ENCODE data around the gene ACOXL.

ACOXL gene

GRCh38 chr2:111118481-111118980 is 386.2 kb downstream of the ACOXL start:
- TF ChIP-seq CTCF (IDR thresholded peaks at IDR 0.05; ENCODE audit: low read length) (no peak), EZH2 (IDR thresholded peaks at IDR 0.05; ENCODE audit: borderline replicate concordance, low read length) (no peak)
- peaks cover 50% of the 10 kb centered on the region for H3K4me1 ChIP-seq (ENCODE audit: insufficient read depth, low read length, severe bottlenecking)
- H2AFZ ChIP-seq (ENCODE audit: low read length), result no peak overlapping the region
- H3K79me2 ChIP-seq (ENCODE audit: insufficient read depth, low read length), result peaks cover 26% of the 10 kb centered on the region
- peak overlapping the region; percentile 88 for H3K4me2 ChIP-seq (ENCODE audit: low read length)
- H3K9me3 ChIP-seq (ENCODE audit: low read length), result no peaks in the 10 kb centered on the region
- H3F3A ChIP-seq (ENCODE audit: insufficient read depth, low read length), result peaks cover 8% of the 10 kb centered on the region; the same call in 1 of the 2 replicates
- peak overlapping the region; percentile 89 for H3K4me3 ChIP-seq (ENCODE audit: low read depth, low read length, poor library complexity, severe bottlenecking)
- H4K20me1 ChIP-seq (ENCODE audit: insufficient read depth, low read length), result no peaks in the 10 kb centered on the region
- no peaks in the 10 kb centered on the region for H3K9me2 ChIP-seq (ENCODE audit: low read depth, low read length)
- H3K27me3 ChIP-seq (ENCODE audit: insufficient read depth, low read length), result no peaks in the 10 kb centered on the region
- H3K36me3 ChIP-seq (ENCODE audit: insufficient read depth, low read length), result peaks cover 25% of the 10 kb centered on the region
- H3K27ac ChIP-seq (ENCODE audit: low read depth, low read length, poor library complexity, severe bottlenecking), result peak overlapping the region; percentile 89
- H3K9ac ChIP-seq (ENCODE audit: low read length), result peak overlapping the region; percentile 95

DNA sequence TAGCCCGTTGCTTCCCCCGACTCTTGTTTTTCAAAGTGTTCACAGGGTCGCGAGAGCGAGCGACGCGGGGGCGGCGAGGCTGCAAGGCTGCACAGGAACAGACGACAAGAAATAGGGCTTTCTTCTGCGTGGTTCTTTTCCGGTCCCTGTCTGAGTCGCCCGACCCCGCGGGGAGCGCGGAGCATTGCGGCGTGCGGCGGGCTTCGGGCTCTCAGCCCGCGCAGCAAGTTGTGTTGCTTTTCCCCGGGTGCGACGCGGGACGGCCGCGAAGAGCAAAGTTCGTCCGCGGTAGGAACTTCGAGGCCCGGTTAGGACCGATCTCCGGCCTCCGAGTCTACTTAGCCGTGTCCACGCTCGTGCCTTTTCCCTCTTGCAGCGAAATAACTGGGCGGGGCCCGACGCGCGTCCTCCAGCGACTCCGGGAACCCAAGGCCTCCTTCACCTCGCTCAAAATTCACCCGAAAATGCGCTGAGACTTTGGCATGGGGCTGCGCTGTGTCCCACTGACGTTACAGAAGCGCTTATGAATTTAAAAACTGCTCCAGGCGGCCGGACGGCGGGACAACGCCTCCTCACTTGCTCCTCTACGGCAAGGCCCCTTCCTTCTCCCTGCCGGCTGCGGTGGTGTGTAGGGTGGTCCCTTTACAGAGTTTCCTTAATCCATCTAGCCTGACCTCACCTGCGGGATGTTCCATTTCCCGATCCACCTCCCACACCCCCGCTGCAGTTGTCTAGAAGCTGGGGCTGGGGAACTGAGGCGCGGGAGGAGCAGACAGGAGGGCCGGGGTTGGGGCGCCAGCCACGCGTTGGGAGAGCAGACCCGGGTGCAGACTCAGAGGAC is 386.8 kb downstream of the ACOXL start:
- Histone ChIP-seq H3K27me3 (ENCODE audit: insufficient read depth, low read length) (no peaks in the 10 kb centered on the region), H3K9me3 (ENCODE audit: low read length) (no peaks in the 10 kb centered on the region), H3F3A (ENCODE audit: insufficient read depth, low read length) (peaks cover 8% of the 10 kb centered on the region; the same call in 1 of the 2 replicates), H3K9ac (ENCODE audit: low read length) (peak overlapping the region; percentile 95), H3K4me2 (ENCODE audit: low read length) (peak overlapping the region; percentile 88), H4K20me1 (ENCODE audit: insufficient read depth, low read length) (no peaks in the 10 kb centered on the region), H3K79me2 (ENCODE audit: insufficient read depth, low read length) (peaks cover 32% of the 10 kb centered on the region), H3K4me3 (ENCODE audit: low read depth, low read length, poor library complexity, severe bottlenecking) (peak overlapping the region; percentile 89), H3K9me2 (ENCODE audit: low read depth, low read length) (no peaks in the 10 kb centered on the region), H3K27ac (ENCODE audit: low read depth, low read length, poor library complexity, severe bottlenecking) (peak overlapping the region; percentile 89), H3K36me3 (ENCODE audit: insufficient read depth, low read length) (peaks cover 32% of the 10 kb centered on the region), H3K4me1 (ENCODE audit: insufficient read depth, low read length, severe bottlenecking) (peaks cover 57% of the 10 kb centered on the region), H2AFZ (ENCODE audit: low read length) (no peak overlapping the region)
- no peak for TF ChIP-seq CTCF (IDR thresholded peaks at IDR 0.05; ENCODE audit: low read length)
- TF ChIP-seq EZH2 (IDR thresholded peaks at IDR 0.05; ENCODE audit: borderline replicate concordance, low read length), result no peak

DNA sequence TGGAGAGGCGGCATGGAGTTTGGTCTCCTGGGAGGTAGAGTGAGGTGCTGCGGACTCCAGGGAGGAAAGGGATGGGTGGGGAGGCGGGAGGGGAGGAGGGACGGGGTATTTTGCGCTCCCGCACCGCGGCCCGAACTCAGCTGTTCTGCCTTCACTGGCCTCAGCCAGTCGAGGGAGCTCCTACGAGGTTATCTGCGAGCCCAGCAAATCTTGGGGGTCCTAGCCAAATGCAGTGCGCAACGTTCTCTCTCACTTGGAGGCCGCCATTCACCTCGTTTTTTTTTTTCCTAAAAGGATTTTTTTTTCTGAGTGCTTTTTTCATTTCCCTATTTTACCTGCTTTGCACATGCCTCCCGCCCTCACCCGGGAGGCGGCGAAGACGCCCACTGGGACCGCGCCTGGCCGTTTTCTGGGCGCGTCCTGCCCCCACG is 387.5 kb downstream of the ACOXL start:
- Histone ChIP-seq H3K27ac (ENCODE audit: low read depth, low read length, poor library complexity, severe bottlenecking) (peak overlapping the region; percentile 89), H2AFZ (ENCODE audit: low read length) (no peak overlapping the region), H3K9ac (ENCODE audit: low read length) (peak overlapping the region; percentile 95)

More for the DNA sequence above, 387.5 kb downstream of the ACOXL start:
- no peaks in the 10 kb centered on the region for H4K20me1 ChIP-seq (ENCODE audit: insufficient read depth, low read length)
- peaks cover 38% of the 10 kb centered on the region for H3K36me3 ChIP-seq (ENCODE audit: insufficient read depth, low read length)
- peak overlapping the region; percentile 89 for H3K4me3 ChIP-seq (ENCODE audit: low read depth, low read length, poor library complexity, severe bottlenecking)
- no peaks in the 10 kb centered on the region for H3K9me3 ChIP-seq (ENCODE audit: low read length)
- H3K9me2 ChIP-seq (ENCODE audit: low read depth, low read length), result no peaks in the 10 kb centered on the region
- no peak for TF ChIP-seq CTCF (IDR thresholded peaks at IDR 0.05; ENCODE audit: low read length)
- no peak for TF ChIP-seq EZH2 (IDR thresholded peaks at IDR 0.05; ENCODE audit: borderline replicate concordance, low read length)
- H3K4me1 ChIP-seq (ENCODE audit: insufficient read depth, low read length, severe bottlenecking), result peaks cover 64% of the 10 kb centered on the region
- H3K27me3 ChIP-seq (ENCODE audit: insufficient read depth, low read length), result no peaks in the 10 kb centered on the region
- peaks cover 39% of the 10 kb centered on the region for H3K79me2 ChIP-seq (ENCODE audit: insufficient read depth, low read length)
- H3K4me2 ChIP-seq (ENCODE audit: low read length), result peak overlapping the region; percentile 88
- H3F3A ChIP-seq (ENCODE audit: insufficient read depth, low read length), result peaks cover 8% of the 10 kb centered on the region; the same call in 1 of the 2 replicates
